Dermis microvascular lymphatic vessel endothelial cell (primary cell): ENCODE measurements around the gene PRKCA. TPM values are rescaled to one million over a fixed set of nuclear protein-coding genes. Genes with fewer than 3 reads are reported as not detected.

Source experiments
- DNase-seq, 2 donors: peaks; one replicate each; pipeline versions ENCODE4 v3.0.0 to v3.0.0-alpha.2; 2010; ENCODE audit warnings: low read depth in 2 of 2
- total RNA-seq: library from RNA; depleted of rRNA; stranded (reverse); fragments of >200 nt; gene quantifications from 2 replicates; pipeline ENCODE4 v1.2.1, GENCODE V29; 2014

Gene PRKCA
- total RNA-seq, 1 donor from 2014 or later, result 3.6 TPM

DNA sequence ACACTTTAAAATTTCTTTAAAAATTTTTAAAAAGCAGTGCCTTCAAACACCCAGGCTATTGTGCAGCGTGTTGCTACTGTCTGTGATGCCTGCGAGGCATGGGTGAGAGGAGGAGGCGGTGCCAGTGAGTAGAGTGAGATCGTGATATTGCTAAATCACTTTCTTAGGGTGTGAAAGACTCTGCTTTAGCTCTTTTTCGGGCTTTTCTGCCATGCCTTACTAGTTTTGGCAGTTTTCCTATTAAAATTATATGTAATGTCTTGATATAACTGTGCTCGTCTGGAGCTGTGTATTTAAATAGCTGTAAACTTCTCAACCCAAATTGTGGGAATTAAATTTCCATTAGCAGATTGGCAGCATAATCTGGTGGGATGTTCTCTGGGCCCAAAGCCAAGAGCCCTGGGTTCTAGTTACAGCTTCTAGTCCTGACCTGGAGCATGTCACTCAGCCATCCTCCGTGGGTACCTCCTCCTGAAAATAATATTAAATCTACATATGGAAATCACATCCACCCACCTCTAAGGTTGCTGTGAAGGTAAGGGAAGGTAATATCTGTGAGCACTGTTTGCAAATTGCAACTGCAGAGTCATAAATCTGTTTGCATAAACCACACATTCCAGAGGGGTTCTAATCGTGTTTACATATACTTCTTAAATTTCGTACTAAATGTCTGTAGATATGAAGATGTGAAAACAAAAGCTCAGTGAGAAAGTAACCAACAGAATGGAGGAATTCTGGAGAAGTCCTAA lies 268.2 kb downstream of the PRKCA start:
- no peak for DNase-seq

DNA sequence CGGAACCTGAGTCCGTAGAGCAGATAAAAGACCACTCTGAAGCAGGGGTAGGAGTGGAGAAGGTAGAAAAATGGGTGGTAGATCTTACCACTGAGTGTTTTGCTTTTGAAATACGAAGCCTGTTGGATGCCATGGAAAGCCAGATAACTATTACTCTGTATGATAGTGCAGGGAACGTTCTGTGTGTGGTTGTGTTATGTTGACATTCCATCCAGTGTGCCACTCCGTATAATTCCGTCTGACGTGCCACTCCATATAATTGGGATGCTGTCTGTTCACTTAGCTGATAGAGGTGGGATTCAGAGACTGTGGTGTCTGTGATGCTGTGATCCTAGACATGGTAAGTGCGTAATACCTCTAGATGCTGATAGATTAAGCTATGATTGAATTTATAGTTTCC lies 269.3 kb downstream of the PRKCA start:
- DNase-seq, result no peak

DNA sequence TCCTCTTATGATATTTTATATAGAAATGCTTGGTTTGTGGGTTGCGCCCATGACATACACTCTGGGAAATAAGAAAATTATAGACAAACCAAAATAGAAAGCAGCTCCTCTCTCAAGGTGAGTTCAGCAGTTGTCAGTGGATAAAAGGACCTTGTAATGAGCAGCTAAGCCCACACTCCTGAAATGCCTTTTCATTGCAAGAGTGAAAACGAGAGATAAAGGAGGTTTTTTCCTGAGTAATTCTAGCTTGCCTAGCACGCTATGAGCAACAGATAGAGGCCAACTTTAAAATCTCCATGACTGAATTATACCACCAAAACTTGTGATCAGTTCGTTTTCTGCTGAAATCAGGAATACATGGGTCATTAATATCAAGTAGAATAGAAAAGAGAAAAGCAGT lies 270.7 kb downstream of the PRKCA start:
- DNase-seq, result no peak

DNA sequence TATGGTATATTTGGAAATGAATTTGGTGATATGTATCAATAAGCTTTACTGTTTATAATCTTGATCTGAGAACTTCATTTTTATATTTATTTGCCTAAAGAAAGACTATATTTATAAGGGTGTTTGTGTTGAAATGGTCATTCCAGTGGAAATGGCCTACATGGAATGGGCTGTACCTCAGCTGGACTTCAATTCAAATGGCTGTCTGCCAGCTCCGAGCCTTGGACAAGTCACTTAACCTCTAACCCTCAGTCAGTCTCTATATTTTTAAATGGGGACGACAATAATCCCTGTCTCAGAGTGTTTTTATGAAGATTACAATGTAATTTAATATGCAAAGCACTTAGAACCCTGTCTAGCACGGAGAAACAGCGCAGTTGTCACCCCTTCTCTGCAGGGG lies 271.7 kb downstream of the PRKCA start:
- DNase-seq, result no peak

DNA sequence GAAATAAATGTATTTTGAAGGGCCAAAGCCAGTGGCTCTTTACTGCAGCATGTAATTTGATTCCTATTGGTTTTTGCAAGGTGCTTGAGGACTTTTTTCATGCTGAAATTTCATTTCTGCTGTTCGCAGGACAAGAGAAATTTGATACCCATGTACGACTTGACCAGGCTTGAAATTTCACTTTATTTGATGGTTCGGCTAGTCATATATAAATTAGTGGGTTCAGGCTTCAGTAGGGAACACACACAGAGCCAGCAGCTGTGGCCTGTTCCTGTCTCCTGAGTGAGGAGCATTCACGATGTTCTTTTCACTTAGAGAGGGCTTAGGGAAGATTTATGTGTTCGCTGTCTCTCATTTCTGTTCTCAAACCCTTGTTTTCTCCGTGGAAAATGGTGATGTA lies 274.1 kb downstream of the PRKCA start:
- no peak for DNase-seq

DNA sequence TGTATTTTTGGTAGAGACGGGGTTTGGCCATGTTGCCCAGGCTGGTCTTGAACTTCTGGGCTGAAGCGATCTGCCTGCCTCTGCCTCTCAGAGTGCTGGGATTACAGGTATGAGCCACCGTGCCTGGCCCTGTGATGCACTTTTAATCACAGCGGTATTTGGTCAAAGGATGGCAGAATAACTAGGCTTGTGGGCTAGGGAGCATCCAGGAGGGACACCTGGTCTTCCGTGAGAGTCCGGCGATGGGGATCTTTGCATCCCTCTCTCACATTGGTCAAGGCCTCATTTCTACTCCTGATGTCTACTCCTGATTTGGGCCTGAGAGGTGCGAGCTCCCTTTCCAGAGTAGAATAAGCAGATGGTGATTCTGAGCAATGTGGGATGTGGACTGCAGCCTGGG lies 274.6 kb downstream of the PRKCA start:
- DNase-seq, result no peak

DNA sequence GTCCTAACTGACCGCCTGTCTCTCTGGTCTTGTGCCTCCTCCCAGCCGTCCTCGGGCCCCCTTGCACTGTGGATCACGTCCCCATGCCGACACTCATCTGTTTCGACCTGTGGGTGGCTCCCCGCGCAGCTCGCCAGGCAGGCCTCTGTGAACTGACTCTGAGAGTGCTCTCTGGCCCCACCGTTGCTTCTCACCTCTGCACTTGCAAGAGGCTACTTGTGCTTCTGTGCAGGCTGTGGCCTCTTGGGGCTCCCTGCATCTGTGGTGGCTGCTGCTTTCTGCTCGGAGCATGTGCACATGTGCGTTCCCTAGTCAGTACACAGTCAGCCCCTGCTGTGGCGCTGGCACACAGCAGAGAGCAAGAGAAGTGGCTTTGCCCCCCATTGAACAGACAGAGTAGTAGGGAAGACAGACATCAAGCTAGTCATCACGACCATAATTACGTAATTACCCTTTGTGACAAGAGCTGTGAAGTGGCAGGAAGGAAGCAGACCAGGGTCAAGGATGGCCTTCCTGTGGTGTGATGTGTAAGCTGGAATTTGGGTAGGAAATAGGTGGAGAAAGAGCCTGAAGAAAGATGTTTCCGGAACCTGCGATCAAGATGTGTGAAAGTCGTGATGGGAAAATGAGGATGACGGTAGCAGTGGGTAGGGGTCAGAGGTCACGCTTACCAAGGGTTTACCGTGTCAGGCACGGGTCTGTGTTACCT lies 276.5 kb downstream of the PRKCA start:
- DNase-seq, result peak; percentile 63 to 78

DNA sequence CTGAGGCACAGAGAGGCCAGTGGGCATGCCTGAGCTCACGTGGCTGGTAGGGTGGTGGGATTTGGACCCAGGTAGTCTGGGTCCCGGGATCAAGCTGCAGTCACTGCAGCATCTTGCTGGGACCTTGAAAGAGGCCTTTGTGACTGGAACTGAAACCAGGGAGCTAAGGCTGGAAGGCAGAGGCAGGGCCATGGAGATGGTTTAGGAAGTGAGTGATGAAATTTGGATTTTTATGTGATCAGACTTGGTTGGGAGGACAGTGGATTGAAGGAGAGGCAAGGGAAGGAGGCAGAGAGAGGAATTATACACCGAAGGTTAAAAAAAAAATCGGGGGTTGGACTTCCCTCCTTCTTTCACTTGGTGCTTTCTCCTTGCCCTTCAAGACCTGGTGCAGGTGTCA lies 277.1 kb downstream of the PRKCA start:
- no peak for DNase-seq

DNA sequence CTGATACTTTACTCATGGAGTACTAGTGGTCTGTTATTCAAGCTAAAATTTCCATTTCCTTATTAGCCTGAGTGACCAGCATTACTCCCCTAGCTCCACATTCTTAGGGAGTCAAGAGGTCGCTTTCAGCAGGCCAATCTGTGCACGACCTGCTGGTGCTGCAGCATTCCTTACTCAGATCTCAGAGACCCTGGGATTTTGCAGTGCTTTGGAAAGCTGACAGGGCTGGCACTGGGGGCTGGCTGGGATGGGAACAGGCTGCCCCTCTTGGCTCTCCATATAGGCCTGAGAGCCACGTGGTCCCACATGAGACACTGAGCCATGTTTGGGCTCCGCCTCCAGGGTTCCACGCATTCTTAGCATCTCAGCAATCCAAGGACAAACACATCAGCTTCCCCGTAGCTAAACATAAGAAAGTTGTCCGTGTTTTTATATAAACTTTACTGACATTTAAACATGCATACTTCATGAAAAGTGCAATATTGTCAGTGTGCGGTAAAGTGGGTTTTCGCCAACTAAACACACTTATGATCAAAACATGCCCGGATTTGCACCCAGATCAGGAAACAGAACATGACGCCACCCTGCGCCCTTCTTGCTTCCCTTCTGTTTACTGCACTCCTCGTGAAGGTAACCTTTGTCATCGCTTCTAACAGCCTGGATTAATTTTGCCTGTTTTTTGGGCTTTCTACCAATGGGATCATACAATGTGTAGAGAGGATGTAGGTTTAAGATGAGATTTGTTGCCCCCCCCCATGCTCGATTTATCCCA lies 278.0 kb downstream of the PRKCA start:
- DNase-seq, result peak; percentile 16 to 69

DNA sequence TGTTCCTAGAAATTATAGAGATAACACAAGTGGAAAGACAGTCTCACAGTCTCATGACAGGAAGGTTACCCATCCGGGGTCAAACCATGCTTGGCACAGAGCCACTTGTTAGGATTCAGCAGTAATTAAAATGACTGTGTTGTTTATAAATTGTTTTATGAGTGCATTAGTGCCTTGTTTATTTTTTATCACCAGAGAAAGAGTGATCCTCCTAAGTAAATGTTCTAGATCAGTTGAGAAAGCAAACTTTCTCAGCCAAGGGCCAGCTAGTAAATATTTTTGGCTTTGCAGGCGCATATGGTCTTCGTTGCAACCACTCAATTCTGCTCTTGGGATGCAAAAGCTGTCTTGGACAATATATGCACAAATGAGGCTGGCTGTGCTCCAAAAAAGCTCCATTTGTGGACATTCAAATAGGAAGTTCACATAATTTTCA lies 278.6 kb downstream of the PRKCA start:
- DNase-seq, result peak; percentile 82 to 84

DNA sequence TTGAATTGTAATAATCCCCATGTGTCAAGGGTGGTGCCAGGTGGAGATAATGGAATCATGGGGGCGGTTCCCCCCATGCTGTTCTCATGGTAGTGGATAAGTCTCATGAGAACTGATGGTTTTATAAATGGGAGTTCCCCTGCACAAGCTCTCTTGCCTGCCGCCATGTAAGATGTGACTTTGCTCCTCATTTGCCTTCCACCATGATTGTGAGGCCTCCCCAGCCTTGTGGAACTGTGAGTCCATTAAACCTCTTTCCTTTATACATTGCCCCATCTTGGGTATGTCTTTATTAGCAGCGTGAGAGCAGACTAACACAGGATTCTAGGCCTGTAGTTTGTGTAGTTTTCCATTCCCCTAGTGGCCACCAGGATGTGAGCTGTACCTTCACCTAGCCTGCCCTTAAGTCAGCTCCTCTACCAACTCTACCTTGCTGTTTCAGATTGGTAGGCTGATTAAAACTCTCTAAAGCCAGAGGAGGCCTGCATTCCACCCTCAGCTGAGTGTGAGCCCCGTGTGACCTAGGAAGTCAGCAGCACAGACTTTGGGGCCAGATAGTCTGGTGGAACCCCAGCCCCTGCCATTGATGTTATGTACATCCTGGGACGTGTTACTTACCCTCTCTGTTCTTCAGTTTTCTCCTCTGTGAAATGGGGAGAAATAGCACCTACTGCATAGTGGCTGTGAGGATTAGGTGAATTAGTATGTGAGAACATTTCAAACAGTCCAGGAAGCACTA lies 280.1 kb downstream of the PRKCA start:
- DNase-seq, result peak in 1 of 2 donors; percentile 25

DNA sequence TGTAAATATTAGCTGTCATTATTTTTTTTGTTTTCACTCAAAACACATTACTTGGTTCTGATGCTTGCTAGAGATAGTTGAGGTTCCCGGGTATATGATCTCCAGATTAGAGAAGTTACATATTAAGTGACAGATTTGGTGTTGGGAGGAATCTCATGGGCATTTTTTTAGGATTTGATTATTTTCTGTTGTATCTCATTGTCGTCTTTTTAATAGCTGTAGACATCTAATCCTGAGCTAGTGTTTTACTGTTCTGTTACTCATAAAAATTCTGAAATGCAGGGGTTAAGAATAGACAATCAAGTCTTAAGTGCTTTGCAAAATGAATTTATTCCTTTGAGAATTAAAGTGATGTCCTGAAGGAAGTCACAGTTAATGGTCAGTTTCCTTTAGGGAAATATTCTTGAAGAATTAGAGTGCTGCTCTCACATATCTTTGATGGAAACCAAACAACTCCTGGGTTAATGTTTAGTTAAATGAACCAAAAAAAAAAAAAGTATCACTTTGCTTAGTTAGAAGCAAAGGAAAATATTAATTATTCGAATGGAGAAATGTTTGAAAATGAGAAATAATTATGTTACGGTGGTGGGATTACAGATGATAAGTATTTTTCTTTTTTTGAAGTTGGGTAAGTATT lies 280.8 kb downstream of the PRKCA start:
- DNase-seq, result no peak

DNA sequence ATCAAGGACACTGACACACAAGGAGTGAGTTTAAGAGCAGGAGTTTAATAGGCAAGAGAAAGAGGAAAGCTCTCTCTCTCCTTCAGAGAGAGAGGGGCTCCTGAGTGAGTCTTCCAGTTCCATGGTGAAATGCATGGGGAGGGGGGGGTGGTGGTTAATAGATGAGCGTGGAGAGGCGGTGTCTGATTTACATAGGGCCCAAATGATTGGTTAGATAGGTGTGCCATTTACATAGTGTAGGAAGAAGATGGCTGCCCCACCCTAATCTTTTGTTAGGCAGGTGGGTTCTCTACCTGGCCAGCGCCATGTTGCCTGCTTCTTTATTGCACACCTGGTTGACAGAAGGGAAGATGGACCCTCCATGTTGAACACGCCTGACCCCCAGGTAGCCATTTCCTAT lies 282.5 kb downstream of the PRKCA start:
- DNase-seq, result no peak

DNA sequence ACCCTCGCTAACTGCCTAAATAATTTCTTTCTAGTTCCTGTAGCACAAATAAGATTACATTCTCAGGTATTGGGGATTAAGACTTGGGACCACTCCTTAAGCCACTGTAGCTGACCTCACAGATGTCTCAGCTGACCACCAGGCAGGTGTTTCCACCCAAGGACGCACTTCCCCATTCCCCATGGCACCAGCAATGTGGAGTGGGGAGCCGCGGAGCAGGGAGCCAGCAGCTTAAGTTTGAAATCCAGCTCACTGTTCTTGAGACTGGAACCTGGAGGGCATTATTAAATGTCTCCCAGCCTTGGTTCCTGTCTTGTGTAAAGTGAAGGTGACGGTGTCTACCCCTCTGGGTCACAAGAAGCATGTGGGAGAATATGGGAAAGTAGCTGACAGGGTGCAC lies 283.1 kb downstream of the PRKCA start:
- DNase-seq, result no peak

DNA sequence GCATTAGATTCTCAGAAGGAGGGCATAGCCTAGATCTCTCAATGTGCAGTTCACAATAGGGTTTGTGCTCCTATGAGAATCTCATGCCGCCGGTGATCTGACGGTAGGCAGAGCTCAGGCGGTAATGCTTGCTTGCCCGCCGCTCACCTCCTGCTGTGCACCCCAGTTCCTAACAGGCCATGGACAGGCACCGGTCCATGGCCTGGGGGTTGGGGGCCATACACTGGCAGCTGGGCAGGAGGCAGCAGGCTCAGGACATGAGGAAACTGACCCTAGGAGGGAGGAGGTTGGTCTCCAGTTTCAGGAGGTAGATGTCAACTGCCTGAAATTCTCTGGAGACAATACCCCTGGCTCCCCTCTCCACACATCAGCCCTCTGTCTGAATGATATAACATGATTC lies 287.5 kb downstream of the PRKCA start:
- DNase-seq, result no peak

DNA sequence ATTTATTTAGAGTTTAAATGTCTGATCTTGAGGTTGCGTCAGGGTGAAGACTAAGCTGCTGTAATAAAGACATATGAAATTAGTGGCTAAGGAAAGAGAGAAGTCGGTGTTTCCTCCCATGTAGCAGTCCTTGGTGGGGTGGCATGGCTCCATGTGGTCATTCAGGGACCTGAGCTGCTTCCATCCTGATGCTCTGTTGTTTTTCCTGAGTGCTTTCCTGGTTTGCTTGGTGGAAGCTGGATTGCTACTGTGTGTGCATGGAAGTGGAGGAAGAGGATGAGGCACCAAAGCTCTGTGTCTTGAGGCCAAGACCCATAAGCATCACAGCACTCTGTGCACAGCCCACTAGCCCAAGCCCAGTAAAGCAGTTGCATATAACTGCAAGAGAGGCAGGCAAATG lies 290.7 kb downstream of the PRKCA start:
- DNase-seq, result no peak

DNA sequence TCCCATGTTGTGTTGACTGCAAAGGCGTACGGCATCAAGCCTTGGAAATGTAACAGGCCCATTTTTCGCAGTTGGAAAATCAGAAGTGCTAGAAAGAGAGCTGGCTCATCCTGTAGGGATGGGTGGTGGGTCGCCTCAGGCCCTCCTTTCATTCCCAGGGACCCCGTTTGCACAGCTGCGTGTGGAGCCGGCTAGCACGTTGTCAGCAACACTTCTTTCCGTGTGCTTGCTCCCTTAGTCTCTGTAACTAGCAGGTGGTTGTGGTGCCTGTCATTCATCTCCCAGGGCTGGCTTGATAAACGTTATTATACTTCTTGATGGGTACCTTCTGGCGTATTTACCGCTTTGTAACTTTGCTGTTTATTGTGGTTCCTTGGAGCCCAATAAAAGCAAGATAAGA lies 293.5 kb downstream of the PRKCA start:
- no peak for DNase-seq

DNA sequence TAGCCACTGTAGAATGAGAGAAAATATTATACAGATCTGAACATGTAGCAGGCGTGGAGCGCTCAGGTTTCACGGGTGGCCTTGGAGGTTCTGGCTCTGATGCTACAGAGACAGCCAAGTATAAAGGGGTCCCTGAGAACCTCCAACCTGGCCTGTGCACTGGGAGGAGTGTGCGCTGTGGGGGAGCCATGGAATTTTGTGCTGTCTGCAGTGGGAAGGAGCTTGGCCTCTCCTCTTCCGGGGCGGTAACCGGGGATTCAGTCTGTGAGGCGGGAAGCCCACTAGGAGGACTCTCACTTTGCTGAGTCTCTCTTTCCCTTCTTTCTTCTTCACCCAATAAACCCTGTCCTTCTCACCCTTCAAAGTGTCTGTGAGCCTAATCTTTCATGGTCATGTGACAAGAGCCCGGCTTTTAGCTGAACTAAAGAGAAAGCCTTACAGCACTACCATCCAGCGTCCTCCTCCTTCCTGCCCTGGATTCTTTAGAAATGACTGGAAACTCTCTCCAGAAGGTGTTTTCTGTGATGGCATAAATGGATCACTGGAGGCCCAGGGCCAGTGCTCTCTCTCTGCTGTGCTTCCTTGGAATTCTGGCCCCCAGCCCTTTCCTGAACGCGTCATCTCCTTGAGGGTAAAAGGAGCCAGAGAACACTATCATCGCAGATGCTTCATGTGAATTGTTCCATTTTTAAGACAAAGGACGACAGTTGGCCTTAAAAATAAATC lies 300.4 kb downstream of the PRKCA start:
- DNase-seq, result peak in 1 of 2 donors; percentile 30

DNA sequence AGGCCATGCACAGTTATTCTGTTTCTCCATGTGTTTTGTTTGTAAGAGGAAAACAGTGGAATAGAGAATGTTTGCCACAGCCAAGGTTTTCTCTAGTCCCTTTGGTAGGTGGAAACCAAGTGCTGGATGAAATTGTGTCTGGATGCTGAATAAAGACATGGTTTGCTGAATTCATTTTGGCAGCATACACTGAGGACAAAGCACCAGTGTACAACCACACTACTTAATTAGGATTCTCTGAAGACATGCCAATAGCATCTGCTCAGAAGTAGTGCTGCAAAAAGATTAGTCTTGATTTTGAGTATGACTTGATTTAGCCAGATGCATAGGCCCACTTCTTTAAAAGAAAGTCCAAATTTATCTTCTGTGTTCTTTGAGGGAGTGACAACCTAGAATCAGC lies 302.0 kb downstream of the PRKCA start:
- no peak for DNase-seq

DNA sequence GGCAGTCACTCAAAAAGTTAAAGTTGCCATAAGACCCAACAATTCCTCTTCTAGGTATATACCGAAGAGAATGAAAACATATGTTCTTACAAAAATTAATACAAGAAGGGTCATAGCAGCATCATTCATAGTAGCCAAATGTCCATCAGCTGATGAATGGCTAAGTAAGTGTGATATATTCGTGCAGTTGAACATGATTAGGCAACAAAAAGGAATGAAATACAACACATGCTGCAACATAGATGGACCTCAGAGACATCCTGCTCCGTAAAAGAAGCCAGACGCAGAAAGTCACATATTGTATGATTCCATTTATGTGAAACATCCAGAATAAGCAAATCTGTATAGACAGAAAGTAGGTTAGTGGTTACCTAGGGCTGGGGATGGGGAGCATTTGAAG lies 303.1 kb downstream of the PRKCA start:
- no peak for DNase-seq
